Skin of body (tissue), 2 donors: ENCODE measurements around the gene ZNRF1. TPM values are rescaled to one million over a fixed set of nuclear protein-coding genes. Genes with fewer than 3 reads are reported as not detected.

Experiments used
- DNase-seq: peaks from one replicate; lab custom pipeline; 2025; lab: John Stamatoyannopoulos, UW
- total RNA-seq: library from RNA; depleted of rRNA; stranded (reverse); fragments of >200 nt; gene quantifications from one replicate; pipeline ENCODE4 v1.2.3, GENCODE V29; 2014

ZNRF1 gene
- total RNA-seq, 1 donor from 2014 or later, result 9.0 TPM

- DNase-seq, result peak; percentile 96
Measured at GRCh38 chr16:75026239-75026891, 27.5 kb downstream of the ZNRF1 start.

GRCh38 chr16:75026892-75027391 lies 28.1 kb downstream of the ZNRF1 start:
- no peak for DNase-seq

GRCh38 chr16:75027520-75028300 lies 28.9 kb downstream of the ZNRF1 start:
- no peak for DNase-seq

- no peak for DNase-seq
Measured at GRCh38 chr16:75028544-75029135, 29.8 kb downstream of the ZNRF1 start.

- DNase-seq, result no peak
Measured at GRCh38 chr16:75029854-75030253, 31.0 kb downstream of the ZNRF1 start.

GRCh38 chr16:75032655-75033054 lies 33.8 kb downstream of the ZNRF1 start:
- DNase-seq, result no peak

GRCh38 chr16:75035410-75035968 lies 36.7 kb downstream of the ZNRF1 start:
- no peak for DNase-seq

- DNase-seq, result no peak
Measured at GRCh38 chr16:75038036-75038858, 39.4 kb downstream of the ZNRF1 start.

- no peak for DNase-seq
Measured at GRCh38 chr16:75039941-75040340, 41.1 kb downstream of the ZNRF1 start.

GRCh38 chr16:75042426-75043174 lies 43.8 kb downstream of the ZNRF1 start:
- no peak for DNase-seq

GRCh38 chr16:75043175-75043895 lies 44.5 kb downstream of the ZNRF1 start:
- DNase-seq, result no peak

GRCh38 chr16:75044800-75045361 lies 46.1 kb downstream of the ZNRF1 start:
- DNase-seq, result no peak

GRCh38 chr16:75045424-75045823 lies 46.6 kb downstream of the ZNRF1 start:
- no peak for DNase-seq

- DNase-seq, result no peak
Measured at GRCh38 chr16:75048054-75048453, 49.2 kb downstream of the ZNRF1 start.

- DNase-seq, result no peak
Measured at GRCh38 chr16:75048530-75048929, 49.7 kb downstream of the ZNRF1 start.

GRCh38 chr16:75052481-75053202 lies 53.8 kb downstream of the ZNRF1 start:
- no peak for DNase-seq

- no peak for DNase-seq
Measured at GRCh38 chr16:75053791-75054555, 55.1 kb downstream of the ZNRF1 start.

GRCh38 chr16:75054556-75054947 lies 55.7 kb downstream of the ZNRF1 start:
- no peak for DNase-seq
